IPS-18a (cell line): ENCODE measurements around the gene PEG3.

Source experiments
- H3K27ac ChIP-seq: one replicate; pipeline ENCODE4 v1.5.1; 2013; ENCODE audit warnings: low read length
- H3K27me3 ChIP-seq: one replicate; pipeline ENCODE4 v1.6.1; 2013; ENCODE audit warnings: mild to moderate bottlenecking, low read length; ENCODE audit not compliant: control insufficient read depth, insufficient read depth
- H3K36me3 ChIP-seq: one replicate; pipeline ENCODE4 v1.6.1; 2013; ENCODE audit warnings: low read depth, low read length; ENCODE audit not compliant: control insufficient read depth
- H3K4me1 ChIP-seq: one replicate; pipeline ENCODE4 v1.6.1; 2013; ENCODE audit warnings: low read depth, low read length; ENCODE audit not compliant: control insufficient read depth
- H3K4me3 ChIP-seq: one replicate; pipeline ENCODE4 v1.5.1; 2013; ENCODE audit warnings: low read length
- H3K9ac ChIP-seq: one replicate; pipeline ENCODE4 v1.6.1; 2013; ENCODE audit warnings: mild to moderate bottlenecking, low read length, moderate library complexity
- H3K9me3 ChIP-seq: one replicate; pipeline ENCODE4 v1.6.1; 2013; ENCODE audit warnings: low read depth, low read length; ENCODE audit not compliant: control insufficient read depth

The PEG3 gene

DNA sequence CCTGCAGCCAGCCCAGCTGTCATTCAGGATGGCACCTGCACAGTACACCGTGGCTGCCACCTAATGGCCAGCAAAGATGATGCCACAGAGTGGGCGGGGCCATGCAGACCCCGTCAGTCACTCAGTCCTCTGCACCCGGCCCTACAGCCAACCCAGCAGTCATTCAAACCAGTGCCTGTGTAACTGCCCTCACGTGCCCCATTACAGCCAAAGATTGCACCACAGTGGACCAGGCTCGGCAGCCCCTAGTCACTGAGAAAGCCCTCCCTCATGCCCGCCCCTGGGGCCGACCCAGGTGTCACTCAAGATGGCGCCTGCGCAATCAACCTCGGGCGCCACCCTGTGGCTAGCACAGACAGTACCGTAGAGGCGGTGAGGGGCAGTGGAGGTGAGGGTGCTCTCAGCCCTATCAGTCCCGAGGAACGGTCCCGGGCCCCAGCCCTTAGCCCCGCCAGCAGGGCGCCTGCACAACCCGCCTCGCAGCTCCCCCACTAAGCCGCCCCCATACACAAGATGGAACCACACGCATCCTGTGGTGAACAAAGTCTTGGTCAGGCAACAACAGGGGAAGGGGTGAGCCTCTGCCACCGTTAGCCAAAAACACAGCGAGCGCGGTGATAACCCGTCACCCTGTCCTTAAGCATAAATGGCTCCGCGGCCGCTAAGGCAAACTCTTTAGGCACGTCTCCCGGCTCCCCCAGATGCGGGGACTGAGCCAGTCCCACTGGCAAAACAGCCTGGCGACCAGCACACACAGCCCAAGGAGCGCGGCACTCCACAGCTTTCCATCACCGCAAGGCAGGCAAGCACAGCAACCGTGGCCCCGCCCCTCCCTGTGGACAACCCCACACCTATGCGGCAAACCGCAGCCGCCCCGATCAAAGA lies 2.3 kb downstream of the PEG3 start:
- no peak overlapping the region for H3K9ac ChIP-seq
- no peaks in the 10 kb centered on the region for H3K36me3 ChIP-seq
- H3K9me3 ChIP-seq: peaks cover 90% of the 10 kb centered on the region
- no peaks in the 10 kb centered on the region for H3K27me3 ChIP-seq
- no peaks in the 10 kb centered on the region for H3K4me1 ChIP-seq
- H3K4me3 ChIP-seq: no peak overlapping the region
- H3K27ac ChIP-seq: no peak overlapping the region

DNA sequence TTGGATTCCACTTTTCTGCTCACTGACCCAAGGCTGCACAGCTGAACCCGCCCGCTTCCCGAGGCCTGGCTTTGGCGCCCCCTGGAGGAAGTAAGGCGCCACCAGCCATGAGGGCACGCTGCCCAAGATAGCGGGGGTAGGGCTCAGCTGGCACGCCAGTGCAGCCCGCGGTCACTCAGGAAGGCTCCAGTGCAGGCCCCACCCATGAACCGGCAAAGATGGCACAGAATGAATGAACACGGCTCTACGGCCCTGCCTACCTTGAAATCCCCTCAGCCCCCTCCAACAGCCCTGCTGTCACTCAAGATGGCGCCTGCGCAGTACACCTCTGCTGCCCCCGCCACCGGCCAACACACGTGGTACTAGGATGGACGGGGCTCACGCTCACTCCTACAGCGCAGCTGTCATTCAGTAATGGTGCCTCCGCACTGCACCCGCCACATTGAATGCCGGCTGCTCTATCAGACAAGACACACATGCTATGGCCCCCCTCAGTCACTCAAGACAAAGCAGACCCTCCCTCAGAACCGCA lies 3.0 kb downstream of the PEG3 start:
- peaks cover 88% of the 10 kb centered on the region for H3K9me3 ChIP-seq

GRCh38 chr19:56837004-56837403 lies 3.5 kb downstream of the PEG3 start:
- no peaks in the 10 kb centered on the region for H3K36me3 ChIP-seq
- H3K9me3 ChIP-seq: peaks cover 90% of the 10 kb centered on the region
- H3K27ac ChIP-seq: no peak overlapping the region
- H3K4me3 ChIP-seq: no peak overlapping the region
- no peaks in the 10 kb centered on the region for H3K27me3 ChIP-seq
- H3K4me1 ChIP-seq: no peaks in the 10 kb centered on the region
- H3K9ac ChIP-seq: no peak overlapping the region

More for the DNA sequence above, 3.0 kb downstream of the PEG3 start:
- H3K27ac ChIP-seq: no peak overlapping the region
- no peaks in the 10 kb centered on the region for H3K4me1 ChIP-seq
- H3K27me3 ChIP-seq: no peaks in the 10 kb centered on the region
- no peaks in the 10 kb centered on the region for H3K36me3 ChIP-seq
- no peak overlapping the region for H3K9ac ChIP-seq
- H3K4me3 ChIP-seq: no peak overlapping the region

- Histone ChIP-seq H3K27ac (no peak overlapping the region), H3K27me3 (no peaks in the 10 kb centered on the region), H3K4me1 (no peaks in the 10 kb centered on the region), H3K9me3 (peaks cover 90% of the 10 kb centered on the region), H3K4me3 (no peak overlapping the region), H3K36me3 (no peaks in the 10 kb centered on the region), H3K9ac (no peak overlapping the region)
These were observed 4.5 kb downstream of the PEG3 start for GRCh38 chr19:56836059-56836458.

DNA sequence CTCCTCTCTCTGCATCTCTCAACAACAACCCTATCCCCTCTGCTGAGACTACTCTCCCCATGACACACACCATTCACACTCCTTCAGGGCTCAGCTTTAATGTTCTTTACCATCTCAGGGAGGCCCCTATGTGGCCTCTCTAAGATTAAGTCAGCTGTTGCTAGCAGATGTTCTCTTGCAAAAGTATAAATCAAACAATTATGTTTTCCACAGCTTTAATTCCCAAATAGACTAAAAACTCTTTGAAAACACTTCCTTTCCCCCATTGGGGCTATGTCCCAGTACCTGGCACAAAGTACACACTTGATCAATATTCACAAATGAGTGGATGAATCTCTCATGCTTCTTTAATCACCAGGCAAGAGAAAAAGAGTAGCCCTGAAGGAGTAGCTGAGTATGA lies 5.1 kb downstream of the PEG3 start:
- Histone ChIP-seq H3K4me1 (no peaks in the 10 kb centered on the region), H3K27ac (no peak overlapping the region), H3K36me3 (no peaks in the 10 kb centered on the region), H3K9ac (no peak overlapping the region), H3K27me3 (no peaks in the 10 kb centered on the region), H3K9me3 (peaks cover 89% of the 10 kb centered on the region), H3K4me3 (no peak overlapping the region)

DNA sequence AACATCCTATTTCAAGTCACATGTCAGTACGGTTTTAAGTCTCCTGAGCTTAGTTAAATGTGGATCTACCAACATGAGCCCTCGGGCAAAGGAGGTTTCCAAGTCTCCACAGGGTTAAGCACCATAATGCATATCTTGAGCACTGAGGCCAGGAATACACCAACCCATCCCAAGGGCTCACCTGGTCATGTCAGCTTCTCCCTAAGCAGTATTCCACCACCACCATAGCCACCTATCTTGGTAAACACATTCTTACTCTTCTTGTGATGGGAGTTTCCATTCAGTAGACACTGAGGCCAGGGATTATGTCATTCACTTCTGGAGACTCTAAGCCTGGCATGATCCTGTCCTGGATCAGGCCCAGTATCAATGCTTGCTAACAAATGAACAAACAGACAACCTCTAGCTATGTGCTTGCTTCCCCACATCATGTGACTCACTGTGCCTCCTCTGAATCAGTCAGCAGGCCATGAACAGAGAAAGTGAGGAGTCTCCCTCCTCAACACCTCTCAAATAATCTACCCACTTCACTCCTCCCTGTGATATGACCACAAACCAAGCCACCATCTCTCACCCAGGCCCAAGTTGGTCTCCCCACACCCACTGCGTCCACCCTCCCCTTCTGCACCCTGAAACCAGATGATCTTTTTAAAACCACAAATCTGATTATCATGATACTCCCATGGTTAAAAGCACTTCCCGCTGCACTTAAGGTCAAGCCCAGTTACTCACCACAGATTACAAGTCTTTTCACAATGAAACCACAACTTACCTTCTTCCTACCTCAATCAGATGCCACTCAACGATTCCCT lies 5.8 kb downstream of the PEG3 start:
- H3K4me1 ChIP-seq: no peaks in the 10 kb centered on the region
- no peaks in the 10 kb centered on the region for H3K36me3 ChIP-seq
- H3K9me3 ChIP-seq: peaks cover 92% of the 10 kb centered on the region

DNA sequence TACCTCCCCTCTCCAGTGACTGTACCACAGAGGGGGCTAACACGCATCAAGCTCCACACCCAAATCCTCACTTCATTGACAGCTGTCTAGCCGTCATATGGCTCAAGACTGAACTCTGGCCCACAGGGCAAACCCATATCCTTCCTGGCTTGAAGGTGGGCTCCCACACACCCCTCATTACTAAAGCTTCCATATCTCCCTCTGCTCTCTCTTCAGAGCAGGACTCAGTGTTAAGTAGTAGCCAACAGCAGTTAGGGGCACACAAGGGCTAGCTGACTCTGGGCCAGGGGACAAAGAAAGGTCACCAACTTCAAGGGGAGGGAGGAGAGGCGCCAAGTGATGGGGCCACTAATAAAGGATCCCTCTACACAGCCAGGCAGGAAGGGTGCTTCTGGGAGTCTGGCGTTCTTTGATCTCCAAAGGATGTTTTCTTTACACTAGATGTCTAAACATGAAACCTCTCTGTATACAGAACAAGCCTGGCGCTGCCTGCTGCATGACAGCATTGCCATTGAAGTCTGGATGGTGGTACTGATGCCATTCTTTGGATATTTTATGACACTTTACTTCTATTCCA lies 8.1 kb downstream of the PEG3 start:
- Histone ChIP-seq H3K4me1 (no peaks in the 10 kb centered on the region), H3K27ac (no peak overlapping the region), H3K27me3 (no peaks in the 10 kb centered on the region), H3K9ac (no peak overlapping the region), H3K4me3 (no peak overlapping the region), H3K9me3 (peaks cover 93% of the 10 kb centered on the region), H3K36me3 (no peaks in the 10 kb centered on the region)

More for the DNA sequence above, 5.8 kb downstream of the PEG3 start:
- no peak overlapping the region for H3K27ac ChIP-seq
- no peak overlapping the region for H3K4me3 ChIP-seq
- H3K27me3 ChIP-seq: no peaks in the 10 kb centered on the region
- H3K9ac ChIP-seq: no peak overlapping the region

- H3K4me1 ChIP-seq: no peaks in the 10 kb centered on the region
- no peak overlapping the region for H3K9ac ChIP-seq
- H3K36me3 ChIP-seq: no peaks in the 10 kb centered on the region
- H3K27ac ChIP-seq: no peak overlapping the region
- peaks cover 93% of the 10 kb centered on the region for H3K9me3 ChIP-seq
- H3K27me3 ChIP-seq: no peaks in the 10 kb centered on the region
- H3K4me3 ChIP-seq: no peak overlapping the region
These were observed 9.3 kb downstream of the PEG3 start for GRCh38 chr19:56831255-56831654.

DNA sequence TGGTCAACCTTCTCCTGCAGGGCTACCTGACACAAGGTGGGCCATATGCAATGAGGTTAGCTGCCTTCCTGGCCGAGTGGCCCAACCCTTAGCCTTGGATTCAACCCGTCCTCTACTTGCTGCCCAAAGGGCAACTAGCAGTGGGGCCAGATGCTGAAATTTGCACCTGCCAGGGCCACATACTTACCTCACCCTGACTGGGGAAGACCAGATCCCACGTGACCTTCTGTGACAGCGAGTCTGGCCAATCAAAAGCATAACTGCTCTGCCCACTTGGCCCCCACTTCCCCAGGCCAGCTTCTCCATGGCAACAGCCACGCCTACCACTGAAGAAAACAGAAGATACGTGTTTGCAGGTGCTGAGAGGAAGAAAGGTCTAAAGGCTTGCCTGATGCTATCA lies 10.9 kb downstream of the PEG3 start:
- H3K4me3 ChIP-seq: no peak overlapping the region
- no peak overlapping the region for H3K9ac ChIP-seq
- H3K27ac ChIP-seq: no peak overlapping the region
- H3K9me3 ChIP-seq: peaks cover 93% of the 10 kb centered on the region
- H3K4me1 ChIP-seq: no peaks in the 10 kb centered on the region
- no peaks in the 10 kb centered on the region for H3K27me3 ChIP-seq
- H3K36me3 ChIP-seq: no peaks in the 10 kb centered on the region

GRCh38 chr19:56827708-56828107 lies 12.8 kb downstream of the PEG3 start:
- Histone ChIP-seq H3K4me3 (no peak overlapping the region), H3K27me3 (no peaks in the 10 kb centered on the region), H3K9ac (no peak overlapping the region), H3K4me1 (no peaks in the 10 kb centered on the region), H3K9me3 (peaks cover 92% of the 10 kb centered on the region), H3K36me3 (no peaks in the 10 kb centered on the region), H3K27ac (no peak overlapping the region)

DNA sequence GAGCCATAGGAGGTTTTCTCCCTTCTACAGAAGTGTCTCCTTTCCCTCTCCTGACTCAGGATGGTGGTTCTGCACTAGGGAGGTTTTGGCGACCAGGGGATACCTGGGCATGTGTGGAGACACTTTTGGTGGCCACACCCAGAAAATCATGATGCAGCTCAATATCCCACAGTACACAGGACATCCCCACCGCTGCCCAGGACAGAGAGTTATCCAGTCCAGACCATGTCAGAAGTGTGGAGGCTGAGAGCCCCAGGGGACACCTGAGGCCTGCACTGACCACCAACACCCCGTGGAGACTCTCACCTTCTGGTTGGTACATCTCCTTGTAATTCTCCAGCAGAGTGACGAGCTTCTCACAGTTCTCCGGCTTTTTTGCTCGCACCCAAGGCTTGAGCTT lies 16.6 kb downstream of the PEG3 start:
- Histone ChIP-seq H3K27me3 (no peaks in the 10 kb centered on the region), H3K36me3 (no peaks in the 10 kb centered on the region), H3K4me1 (no peaks in the 10 kb centered on the region), H3K9ac (no peak overlapping the region), H3K27ac (no peak overlapping the region), H3K4me3 (no peak overlapping the region), H3K9me3 (peaks cover 76% of the 10 kb centered on the region)
